ENCODE results near the gene MAB21L4. TPM values are rescaled to one million over a fixed set of nuclear protein-coding genes. Genes with fewer than 3 reads are reported as not detected.

MAB21L4 gene
- 0.22 TPM in 1 of 2 replicates, not detected in the other for total RNA-seq (2014; rRNA removed; shearing (Covaris generic))

DNA sequence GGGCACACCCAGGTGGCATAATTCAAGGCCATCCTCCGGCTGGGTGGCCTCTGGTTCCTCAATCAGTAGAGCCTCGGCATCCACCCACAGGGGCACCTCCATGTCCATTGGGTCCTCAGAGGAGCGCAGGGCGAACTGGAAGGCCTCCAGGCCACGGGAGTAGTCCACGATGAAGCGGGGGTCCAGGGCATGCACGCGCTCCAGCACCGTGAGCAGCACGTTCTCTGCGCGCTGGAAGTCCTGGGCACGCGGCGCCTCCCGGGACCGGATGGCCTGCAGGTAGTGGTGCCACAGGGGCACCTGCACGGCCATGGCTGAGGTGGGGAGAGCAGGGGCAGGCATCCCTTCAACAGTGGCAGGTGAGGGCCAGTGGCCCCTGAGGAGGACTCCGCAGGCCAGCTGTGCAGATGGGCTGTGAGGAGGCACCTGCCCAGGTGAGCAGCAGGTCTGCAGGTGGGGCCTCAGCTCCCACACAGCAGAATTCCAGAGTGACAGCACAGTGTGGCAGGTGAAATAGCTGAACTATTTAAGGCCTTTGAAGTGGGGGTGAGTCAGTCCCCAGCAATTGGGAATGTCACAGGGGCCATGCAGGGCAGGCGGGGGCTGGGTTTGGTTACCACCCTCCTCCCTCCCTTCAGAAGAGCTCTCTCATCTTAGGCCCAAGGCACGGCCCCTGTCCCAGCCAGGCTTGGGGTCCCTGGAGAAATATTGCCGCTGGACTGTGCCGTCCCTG lies at the start of gene MAB21L4:
Gene MAB21L4 (minus strand): TSS at position 501 of the 733 bp plus-strand sequence. CDS start 159 bp downstream, at position 342.
- DNase-seq (ENCODE audit: low spot score): peak; percentile 43

DNA sequence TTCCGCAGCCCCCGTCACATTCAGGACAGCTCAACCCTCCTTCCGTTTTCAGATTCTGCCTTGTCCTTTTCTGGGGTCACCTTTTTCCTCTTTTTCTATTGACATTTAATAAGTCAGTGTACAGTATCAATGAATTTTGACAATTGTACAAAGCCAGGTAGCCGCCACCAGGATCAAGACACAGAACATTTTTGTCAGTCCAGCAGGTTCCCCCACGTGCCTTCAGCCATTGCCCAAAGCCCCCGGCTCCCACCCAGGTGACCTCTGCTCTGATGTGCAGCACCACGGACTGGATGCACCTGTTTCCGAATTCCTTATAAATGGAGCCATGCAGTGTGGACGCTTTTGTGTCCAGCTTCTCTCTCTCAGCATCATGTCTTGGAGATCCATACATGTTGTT lies 40.1 kb upstream of the MAB21L4 start:
- DNase-seq (ENCODE audit: low spot score): no peak

GRCh38 chr2:240935103-240935876 lies 39.3 kb upstream of the MAB21L4 start:
- no peak for DNase-seq (ENCODE audit: low spot score)

- no peak for DNase-seq (ENCODE audit: low spot score)
Measured at GRCh38 chr2:240934701-240935102, 38.7 kb upstream of the MAB21L4 start.

DNA sequence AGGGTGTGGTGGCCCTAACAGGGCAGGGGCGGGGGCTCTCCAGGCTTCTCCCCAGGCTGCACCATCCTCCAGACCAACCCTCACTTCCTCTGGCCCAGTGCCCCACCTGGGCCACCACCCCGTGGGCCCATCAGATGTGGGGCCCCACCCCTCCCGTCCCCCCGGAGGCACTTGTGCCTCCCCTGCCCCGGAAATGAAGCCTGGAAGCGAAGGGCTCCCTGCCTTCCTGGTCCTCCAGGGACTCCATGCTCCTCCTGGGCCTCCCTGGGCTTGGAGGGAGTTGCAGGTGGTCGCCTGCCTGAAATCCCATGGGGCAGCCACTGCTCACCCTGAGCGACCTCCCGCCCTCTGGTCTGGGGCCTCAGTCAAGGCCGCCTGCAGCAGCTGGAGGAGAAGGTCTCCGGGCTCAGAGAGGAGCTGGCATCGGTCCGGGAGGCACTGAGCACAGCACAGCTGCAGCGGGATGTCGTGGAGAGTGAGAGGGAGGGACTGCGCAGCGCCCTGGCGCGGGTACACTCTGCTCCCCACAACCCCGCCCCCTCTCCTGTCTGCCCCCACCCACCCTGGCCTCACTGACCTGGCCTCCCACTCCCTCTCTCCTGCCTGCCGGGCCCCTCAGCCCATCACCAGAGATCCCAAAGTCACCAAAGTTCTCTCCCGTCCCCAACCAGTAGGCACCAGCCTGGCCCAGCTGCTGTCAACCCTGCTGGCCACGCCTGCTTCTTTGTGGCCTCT lies 38.2 kb upstream of the MAB21L4 start:
- DNase-seq (ENCODE audit: low spot score): no peak

GRCh38 chr2:240933048-240933965 lies 37.4 kb upstream of the MAB21L4 start:
- no peak for DNase-seq (ENCODE audit: low spot score)

DNA sequence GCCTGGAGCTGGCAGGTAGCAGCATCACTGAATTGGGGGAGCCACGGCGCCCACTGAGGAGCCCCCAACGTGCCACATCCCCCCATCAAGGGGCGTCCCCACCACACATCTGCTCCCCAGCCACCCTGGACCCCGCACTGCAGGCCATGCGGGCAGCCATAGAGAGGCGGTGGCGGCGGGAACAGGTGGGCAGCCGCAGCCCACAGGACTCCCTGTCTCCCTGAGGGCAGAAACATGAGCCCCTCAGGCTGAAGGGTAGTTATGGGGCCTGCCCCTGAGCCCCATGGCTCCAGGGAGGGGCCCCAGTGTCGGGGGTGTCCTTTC lies 36.7 kb upstream of the MAB21L4 start:
- DNase-seq (ENCODE audit: low spot score): no peak

GRCh38 chr2:240932001-240932723 lies 36.2 kb upstream of the MAB21L4 start:
- no peak for DNase-seq (ENCODE audit: low spot score)

DNA sequence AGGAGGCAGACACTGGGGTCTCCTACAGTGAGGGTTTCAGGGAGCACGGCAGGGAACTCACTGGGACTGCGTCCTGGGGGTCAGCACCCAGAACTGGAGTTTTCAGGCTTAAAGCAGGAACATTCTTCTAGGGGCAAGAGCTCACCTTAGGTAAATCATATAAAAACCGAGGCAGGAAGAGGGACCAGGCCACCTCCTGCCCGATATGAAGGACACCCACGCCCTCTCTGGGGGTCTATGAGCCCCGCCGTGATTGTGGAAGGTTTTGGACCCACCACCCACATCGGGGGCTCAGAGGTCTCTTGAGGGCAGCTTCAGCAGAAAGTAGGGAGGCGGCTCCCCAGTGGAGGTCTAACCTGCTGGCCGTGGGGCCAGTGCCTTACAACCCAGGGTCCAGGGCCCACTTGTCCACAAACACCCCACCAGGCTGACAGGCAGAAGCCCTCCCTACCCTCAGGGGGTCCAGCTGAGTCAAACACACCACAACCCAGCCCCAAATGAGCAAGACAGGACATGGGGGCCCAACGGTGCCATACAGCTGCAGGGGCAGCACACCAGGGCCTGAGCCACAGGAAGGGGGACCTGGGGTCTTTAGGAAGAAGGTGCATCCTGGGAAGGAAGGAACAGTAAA lies 35.5 kb upstream of the MAB21L4 start:
- DNase-seq (ENCODE audit: low spot score): no peak

GRCh38 chr2:240930631-240931318 lies 34.8 kb upstream of the MAB21L4 start:
- DNase-seq (ENCODE audit: low spot score): no peak

DNA sequence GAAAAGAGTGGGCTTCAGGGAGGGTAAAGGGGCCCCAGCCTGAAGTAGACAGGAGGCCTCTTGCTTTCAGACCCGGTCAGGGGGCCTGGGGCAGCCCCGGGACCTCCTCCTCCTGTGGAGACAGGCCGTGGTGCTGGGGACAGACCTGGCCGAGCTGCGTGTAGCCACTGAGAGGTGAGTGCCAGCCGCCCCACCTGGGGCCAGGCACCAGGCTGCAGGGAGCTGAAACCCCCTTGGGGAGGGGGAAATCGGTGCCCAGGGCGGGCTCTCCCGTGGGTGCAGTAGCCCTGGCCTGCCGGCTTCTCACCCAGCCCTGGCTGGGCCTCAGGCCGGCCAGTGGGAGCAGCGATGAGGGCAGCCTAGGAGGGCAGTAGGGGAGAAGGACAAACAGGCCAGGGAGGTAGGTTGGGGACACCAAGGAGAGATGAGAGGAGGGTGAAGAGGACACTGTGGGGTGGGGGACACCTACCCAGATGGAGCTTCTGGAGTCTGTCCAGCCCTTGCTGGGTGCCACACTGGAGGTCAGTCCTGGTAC lies 34.2 kb upstream of the MAB21L4 start:
- DNase-seq (ENCODE audit: low spot score): no peak

DNA sequence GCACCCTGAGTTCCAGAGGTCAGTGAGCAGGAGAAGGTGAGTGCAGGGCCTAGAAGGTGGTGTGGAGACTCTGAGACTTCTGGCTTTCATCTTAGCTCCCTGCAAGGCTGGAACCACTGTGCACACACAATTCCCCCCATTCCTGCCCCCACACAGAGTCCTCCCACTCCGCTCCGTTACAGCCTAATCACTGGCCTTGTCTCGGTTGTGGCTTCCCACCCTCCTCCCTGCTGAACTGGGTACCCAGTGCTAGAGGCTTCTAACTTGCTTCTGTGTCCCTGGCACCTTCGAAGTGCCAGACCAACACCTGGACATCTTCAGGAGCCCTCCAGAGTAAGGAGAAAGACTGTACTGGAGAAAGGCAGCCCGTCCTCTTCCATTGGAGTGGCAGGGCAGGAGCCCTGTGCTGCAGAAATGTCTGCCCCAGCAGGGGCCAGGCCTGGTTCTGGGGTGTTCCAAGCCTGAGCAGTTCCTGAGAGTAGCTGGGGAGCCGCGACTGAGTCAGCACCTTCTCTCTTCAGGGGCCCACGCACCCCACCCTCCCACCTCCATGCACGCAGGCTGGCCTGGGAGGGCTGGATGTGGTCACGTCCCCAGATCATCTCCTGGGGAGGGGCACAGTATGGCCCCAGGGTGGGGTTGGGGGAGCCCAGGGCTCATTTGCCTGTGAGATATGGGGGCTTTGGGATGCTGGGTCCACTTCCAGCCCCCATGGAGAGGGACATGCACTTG lies 33.6 kb upstream of the MAB21L4 start:
- DNase-seq (ENCODE audit: low spot score): no peak

GRCh38 chr2:240928476-240929363 lies 32.8 kb upstream of the MAB21L4 start:
- DNase-seq (ENCODE audit: low spot score): no peak

- no peak for DNase-seq (ENCODE audit: low spot score)
Measured at GRCh38 chr2:240927390-240927781, 31.4 kb upstream of the MAB21L4 start.

DNA sequence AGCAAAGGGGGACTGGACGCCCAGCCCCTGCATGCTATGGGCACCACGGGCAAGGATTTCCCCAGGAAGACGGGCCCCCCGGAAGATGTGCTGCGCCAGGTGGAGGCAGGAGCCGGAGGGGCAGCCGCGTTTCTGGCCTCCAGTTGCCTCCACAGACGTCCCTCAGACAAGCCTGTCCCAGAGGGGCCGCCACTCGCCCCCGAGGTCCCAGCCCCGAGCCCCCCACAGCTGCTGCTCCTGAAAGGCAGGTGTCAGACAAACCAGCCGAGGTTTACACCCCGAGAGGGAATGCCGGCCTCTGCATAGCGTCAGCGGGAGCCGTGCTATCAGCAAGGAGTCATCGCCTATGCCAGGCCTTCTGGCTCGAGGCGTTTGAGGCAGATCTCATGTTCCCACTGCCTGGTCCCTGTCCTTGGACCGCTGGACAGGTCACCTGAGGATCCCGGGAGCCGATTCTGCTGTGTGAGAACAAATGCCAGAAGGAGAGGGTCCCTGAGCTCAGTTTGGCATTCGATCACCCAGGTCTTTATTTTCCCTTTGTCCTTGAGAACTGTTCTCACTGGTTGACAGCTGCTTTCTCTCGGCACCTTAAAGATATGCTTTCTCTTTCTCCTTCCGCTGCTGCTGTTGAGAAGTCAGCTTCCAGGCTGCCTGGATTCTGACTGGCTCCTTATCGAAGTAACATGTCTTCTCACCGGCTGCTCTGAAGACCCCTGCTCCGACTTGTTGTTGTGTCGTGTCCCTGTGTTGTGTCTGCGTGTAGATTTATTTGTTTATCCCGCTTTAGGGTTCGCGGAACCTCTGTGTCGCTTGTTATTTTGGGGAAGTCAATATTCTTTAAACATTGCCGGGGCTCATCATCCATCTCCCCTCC lies 30.8 kb upstream of the MAB21L4 start:
- no peak for DNase-seq (ENCODE audit: low spot score)
